ENCODE measurements around the gene C2CD4C.
"Not testable (repeated sequence)": the region's sequence is repeated elsewhere in the genome, so short reads cannot be mapped to it uniquely, and the experiment has no call there.

Gene C2CD4C

GRCh38 chr19:389935-390289 lies 19.0 kb downstream of the C2CD4C start:
- Histone ChIP-seq H2AFZ (ENCODE audit: low read depth, low read length) (no peak overlapping the region), H3K9me3 (ENCODE audit: insufficient read depth, low read length) (peaks cover 5% of the 10 kb centered on the region; the same call in 1 of the 2 replicates)

GRCh38 chr19:389255-389934 lies 19.6 kb downstream of the C2CD4C start:
- Histone ChIP-seq H3K4me2 (ENCODE audit: low read length) (no peak overlapping the region), H3K4me3 (ENCODE audit: low read length) (no peak overlapping the region), H3K4me1 (ENCODE audit: low read length) (no peaks in the 10 kb centered on the region), H3K36me3 (replicated peaks; ENCODE audit: low read depth, low read length) (no peaks in the 10 kb centered on the region), H4K20me1 (ENCODE audit: insufficient read depth, low read length) (no peaks in the 10 kb centered on the region), H3K9ac (ENCODE audit: low read length) (no peak overlapping the region), H3K27me3 (ENCODE audit: low read depth, low read length) (no peaks in the 10 kb centered on the region), H3K27ac (ENCODE audit: low read length) (no peak overlapping the region), H3K79me2 (ENCODE audit: low read length) (no peaks in the 10 kb centered on the region), H3K9me3 (ENCODE audit: insufficient read depth, low read length) (peaks cover 5% of the 10 kb centered on the region; the same call in 1 of the 2 replicates), H2AFZ (ENCODE audit: low read depth, low read length) (no peak overlapping the region)
- TF ChIP-seq EZH2phosphoT487 (IDR thresholded peaks at IDR 0.05; ENCODE audit: low read depth), result no peak
- TF ChIP-seq, protein P1, sequence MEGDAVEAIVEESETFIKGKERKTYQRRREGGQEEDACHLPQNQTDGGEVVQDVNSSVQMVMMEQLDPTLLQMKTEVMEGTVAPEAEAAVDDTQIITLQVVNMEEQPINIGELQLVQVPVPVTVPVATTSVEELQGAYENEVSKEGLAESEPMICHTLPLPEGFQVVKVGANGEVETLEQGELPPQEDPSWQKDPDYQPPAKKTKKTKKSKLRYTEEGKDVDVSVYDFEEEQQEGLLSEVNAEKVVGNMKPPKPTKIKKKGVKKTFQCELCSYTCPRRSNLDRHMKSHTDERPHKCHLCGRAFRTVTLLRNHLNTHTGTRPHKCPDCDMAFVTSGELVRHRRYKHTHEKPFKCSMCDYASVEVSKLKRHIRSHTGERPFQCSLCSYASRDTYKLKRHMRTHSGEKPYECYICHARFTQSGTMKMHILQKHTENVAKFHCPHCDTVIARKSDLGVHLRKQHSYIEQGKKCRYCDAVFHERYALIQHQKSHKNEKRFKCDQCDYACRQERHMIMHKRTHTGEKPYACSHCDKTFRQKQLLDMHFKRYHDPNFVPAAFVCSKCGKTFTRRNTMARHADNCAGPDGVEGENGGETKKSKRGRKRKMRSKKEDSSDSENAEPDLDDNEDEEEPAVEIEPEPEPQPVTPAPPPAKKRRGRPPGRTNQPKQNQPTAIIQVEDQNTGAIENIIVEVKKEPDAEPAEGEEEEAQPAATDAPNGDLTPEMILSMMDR (IDR thresholded peaks at IDR 0.05; ENCODE audit: low read depth, low read length), result no peak

More at GRCh38 chr19:389935-390289, 19.0 kb downstream of the C2CD4C start:
- no peak overlapping the region for H3K9ac ChIP-seq (ENCODE audit: low read length)
- no peaks in the 10 kb centered on the region for H3K79me2 ChIP-seq (ENCODE audit: low read length)
- H3K27ac ChIP-seq (ENCODE audit: low read length), result no peak overlapping the region
- no peaks in the 10 kb centered on the region for H3K4me1 ChIP-seq (ENCODE audit: low read length)
- no peak for TF ChIP-seq EZH2phosphoT487 (IDR thresholded peaks at IDR 0.05; ENCODE audit: low read depth)
- TF ChIP-seq, protein P1 (IDR thresholded peaks at IDR 0.05; ENCODE audit: low read depth, low read length), result no peak
- H4K20me1 ChIP-seq (ENCODE audit: insufficient read depth, low read length), result no peaks in the 10 kb centered on the region
- no peaks in the 10 kb centered on the region for H3K36me3 ChIP-seq (replicated peaks; ENCODE audit: low read depth, low read length)
- H3K4me2 ChIP-seq (ENCODE audit: low read length), result no peak overlapping the region
- no peaks in the 10 kb centered on the region for H3K27me3 ChIP-seq (ENCODE audit: low read depth, low read length)
- H3K4me3 ChIP-seq (ENCODE audit: low read length), result no peak overlapping the region

DNA sequence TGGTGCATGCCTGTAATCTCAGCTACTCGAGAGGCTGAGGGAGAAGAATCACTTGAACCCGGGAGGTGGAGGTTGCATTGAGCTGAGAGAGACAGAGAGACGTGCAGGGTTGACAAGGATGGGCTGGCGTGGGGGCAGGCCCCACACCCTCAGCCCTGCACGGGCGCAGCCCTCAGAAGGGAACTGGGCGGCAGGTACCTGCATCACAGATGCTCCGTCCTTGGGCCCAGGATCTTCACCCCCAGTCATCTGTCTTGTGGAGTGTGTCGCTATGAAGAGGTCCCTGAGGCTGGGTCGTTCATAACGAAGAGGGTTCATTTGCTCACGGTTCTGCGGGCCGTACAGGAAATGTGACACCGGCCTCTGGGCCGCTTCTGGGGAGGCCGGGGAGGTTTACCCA lies 20.3 kb downstream of the C2CD4C start:
- H3K4me1 ChIP-seq (ENCODE audit: low read length), result no peaks in the 10 kb centered on the region
- TF ChIP-seq, protein P1 (IDR thresholded peaks at IDR 0.05; ENCODE audit: low read depth, low read length), result no peak
- TF ChIP-seq EZH2phosphoT487 (IDR thresholded peaks at IDR 0.05; ENCODE audit: low read depth), result no peak
- no peak overlapping the region for H3K4me3 ChIP-seq (ENCODE audit: low read length)
- H3K4me2 ChIP-seq (ENCODE audit: low read length), result no peak overlapping the region
- H3K9ac ChIP-seq (ENCODE audit: low read length), result no peak overlapping the region
- H3K79me2 ChIP-seq (ENCODE audit: low read length), result no peaks in the 10 kb centered on the region
- H3K27me3 ChIP-seq (ENCODE audit: low read depth, low read length), result no peaks in the 10 kb centered on the region
- peaks cover 8% of the 10 kb centered on the region; the same call in 1 of the 2 replicates for H3K9me3 ChIP-seq (ENCODE audit: insufficient read depth, low read length)
- H3K36me3 ChIP-seq (replicated peaks; ENCODE audit: low read depth, low read length), result no peaks in the 10 kb centered on the region
- no peak overlapping the region for H3K27ac ChIP-seq (ENCODE audit: low read length)
- H4K20me1 ChIP-seq (ENCODE audit: insufficient read depth, low read length), result no peaks in the 10 kb centered on the region
- H2AFZ ChIP-seq (ENCODE audit: low read depth, low read length), result no peak overlapping the region

DNA sequence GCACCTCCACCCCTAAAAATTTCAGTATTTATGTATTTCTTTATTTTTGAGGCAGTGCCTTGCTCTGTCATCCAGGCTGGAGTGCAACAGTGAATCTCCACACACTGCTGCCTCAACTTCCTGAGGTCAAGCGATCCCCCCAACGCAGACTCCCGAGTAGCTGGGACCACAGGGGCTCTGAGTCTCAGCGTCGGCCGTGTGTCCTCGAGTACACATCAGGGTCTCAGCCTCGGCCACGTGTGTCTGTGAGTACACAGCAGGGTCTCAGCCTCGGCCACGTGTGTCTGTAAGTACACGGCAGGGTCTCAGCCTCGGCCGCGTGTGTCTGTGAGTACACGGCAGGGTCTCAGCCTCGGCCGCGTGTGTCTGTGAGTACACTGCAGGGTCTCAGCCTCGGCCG lies 21.2 kb downstream of the C2CD4C start:
- Histone ChIP-seq H3K4me3 (ENCODE audit: low read length) (no peak overlapping the region), H4K20me1 (ENCODE audit: insufficient read depth, low read length) (no peaks in the 10 kb centered on the region), H3K4me1 (ENCODE audit: low read length) (peaks cover 2% of the 10 kb centered on the region), H3K9me3 (ENCODE audit: insufficient read depth, low read length) (peaks cover 3% of the 10 kb centered on the region; the same call in 1 of the 2 replicates), H2AFZ (ENCODE audit: low read depth, low read length) (no peak overlapping the region), H3K27me3 (ENCODE audit: low read depth, low read length) (no peaks in the 10 kb centered on the region), H3K27ac (ENCODE audit: low read length) (no peak overlapping the region), H3K4me2 (ENCODE audit: low read length) (no peak overlapping the region), H3K79me2 (ENCODE audit: low read length) (no peaks in the 10 kb centered on the region), H3K36me3 (replicated peaks; ENCODE audit: low read depth, low read length) (no peaks in the 10 kb centered on the region), H3K9ac (ENCODE audit: low read length) (no peak overlapping the region)
- TF ChIP-seq, protein P1 (IDR thresholded peaks at IDR 0.05; ENCODE audit: low read depth, low read length), result no peak
- TF ChIP-seq EZH2phosphoT487 (IDR thresholded peaks at IDR 0.05; ENCODE audit: low read depth), result no peak

DNA sequence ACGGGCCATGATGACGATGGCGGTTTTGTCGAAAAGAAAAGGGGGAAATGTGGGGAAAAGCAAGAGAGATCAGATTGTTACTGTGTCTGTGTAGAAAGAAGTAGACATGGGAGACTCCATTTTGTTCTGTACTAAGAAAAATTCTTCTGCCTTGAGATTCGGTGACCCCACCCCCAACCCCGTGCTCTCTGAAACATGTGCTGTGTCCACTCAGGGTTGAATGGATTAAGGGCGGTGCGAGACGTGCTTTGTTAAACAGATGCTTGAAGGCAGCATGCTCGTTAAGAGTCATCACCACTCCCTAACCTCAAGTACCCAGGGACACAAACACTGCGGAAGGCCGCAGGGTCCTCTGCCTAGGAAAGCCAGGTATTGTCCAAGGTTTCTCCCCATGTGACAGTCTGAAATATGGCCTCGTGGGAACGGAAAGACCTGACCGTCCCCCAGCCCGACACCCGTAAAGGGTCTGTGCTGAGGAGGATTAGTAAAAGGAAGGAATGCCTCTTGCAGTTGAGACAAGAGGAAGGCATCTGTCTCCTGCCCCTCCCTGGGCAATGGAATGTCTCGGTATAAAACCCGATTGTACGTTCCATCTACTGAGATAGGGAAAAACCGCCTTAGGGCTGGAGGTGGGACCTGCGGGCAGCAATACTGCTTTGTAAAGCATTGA lies 22.2 kb downstream of the C2CD4C start:
- H3K27me3 ChIP-seq (ENCODE audit: low read depth, low read length); H3K4me3 ChIP-seq (ENCODE audit: low read length); H3K4me1 ChIP-seq (ENCODE audit: low read length); H3K27ac ChIP-seq (ENCODE audit: low read length); H3K36me3 ChIP-seq (replicated peaks; ENCODE audit: low read depth, low read length); H3K9me3 ChIP-seq (ENCODE audit: insufficient read depth, low read length); H2AFZ ChIP-seq (ENCODE audit: low read depth, low read length); H4K20me1 ChIP-seq (ENCODE audit: insufficient read depth, low read length); H3K9ac ChIP-seq (ENCODE audit: low read length); H3K79me2 ChIP-seq (ENCODE audit: low read length); H3K4me2 ChIP-seq (ENCODE audit: low read length): not testable (repeated sequence)

GRCh38 chr19:386189-386588 lies 22.8 kb downstream of the C2CD4C start:
- H3K36me3 ChIP-seq (replicated peaks; ENCODE audit: low read depth, low read length); H3K4me1 ChIP-seq (ENCODE audit: low read length); H3K79me2 ChIP-seq (ENCODE audit: low read length); H3K4me3 ChIP-seq (ENCODE audit: low read length); H3K27me3 ChIP-seq (ENCODE audit: low read depth, low read length); H3K4me2 ChIP-seq (ENCODE audit: low read length); H3K9me3 ChIP-seq (ENCODE audit: insufficient read depth, low read length); H4K20me1 ChIP-seq (ENCODE audit: insufficient read depth, low read length); H2AFZ ChIP-seq (ENCODE audit: low read depth, low read length); H3K9ac ChIP-seq (ENCODE audit: low read length); H3K27ac ChIP-seq (ENCODE audit: low read length): not testable (repeated sequence)

All from OCI-LY3 (cell line).